Ovary (tissue), 9 donors: ENCODE data around the gene ADK. TPM values are rescaled to one million over a fixed set of nuclear protein-coding genes. Genes with fewer than 3 reads are reported as not detected.

ENCODE experiments used
- DNase-seq, 5 donors: peaks; one replicate each; pipeline ENCODE4 v3.0.0-alpha.2; 2019 to 2020
- H3K27ac ChIP-seq, 2 donors: fragments of 200-600 bp; one replicate each; pipeline versions ENCODE4 v1.5.1 to v1.8.0; 2019 to 2022
- H3K27me3 ChIP-seq: fragments of 200-600 bp; one replicate; pipeline ENCODE4 v1.8.0; 2022
- H3K36me3 ChIP-seq: fragments of 200-600 bp; sonication (generic); one replicate; pipeline ENCODE4 v1.5.1; 2019
- H3K4me1 ChIP-seq: one replicate; pipeline ENCODE4 v1.8.1; 2013; ENCODE audit warnings: mild to moderate bottlenecking, moderate library complexity; ENCODE audit not compliant: insufficient read depth
- H3K4me3 ChIP-seq: fragments of 200-600 bp; sonication (generic); one replicate; pipeline ENCODE4 v1.5.1; 2017
- H3K9me3 ChIP-seq, 2 donors: fragments of 200-600 bp in 1 of 2; sonication (generic) in 1 of 2; one replicate each; pipeline versions ENCODE4 v1.5.1 to v1.8.1; 2013 to 2019; ENCODE audit warnings: mild to moderate bottlenecking in 1 of 2, moderate library complexity in 1 of 2
- EP300 ChIP-seq: sonication (generic); formaldehyde crosslinking; IDR thresholded peaks from one replicate; pipeline ENCODE4 v1.6.1; 2017; ENCODE audit warnings: antibody characterized with exemption
- POLR2A ChIP-seq: fragments of 450-650 bp; IDR thresholded peaks from one replicate; pipeline ENCODE4 v1.6.1; 2017; ENCODE audit warnings: antibody characterized with exemption, mild to moderate bottlenecking, moderate library complexity
- WGBS, 3 donors: extraction: QIAGEN DNeasy Blood & Tissue Kit in 1 of 3; methylation state at CpG; one replicate each; pipeline versions ENCODE4 v1.1.5 to v1.1.7; 2013 to 2017; 5-methylcytosine and 5-hydroxymethylcytosine counted together
- intact Hi-C, 4 donors: fragments of 100-400 bp; cut with DNase I; formaldehyde crosslinking; loops; one replicate each; pipeline versions ENCODE4 v1.11.0 to v1.15.1; 2022 to 2023
- polyA plus RNA-seq, 2 donors: library from polyadenylated mRNA; stranded (reverse); fragments of 200-250 nt in 1 of 2; fragments of 350-450 nt in 1 of 2; fragmentation: Illumina TruSeq in 1 of 2; extraction: RNeasy Lipid Tissue Mini Kit (QIAGEN cat#74804) in 1 of 2; gene quantifications; one replicate each; pipeline ENCODE4 v1.2.3, GENCODE V29; 2013 to 2014
- total RNA-seq, 7 donors: library from RNA; depleted of rRNA in 2 of 7; stranded (reverse); fragments of >200 nt in 2 of 7; fragmentation: NEBNext Ultra II Directional in 3 of 7; extraction: Animal tissue kit (Norgen Biotek cat#: 25700) in 3 of 7; gene quantifications; one replicate each; pipeline versions ENCODE4 v1.1.0 to v1.2.4, GENCODE V29; 2016 to 2023
- TF ChIP-seq, protein P1 (sequence below), 3 donors: fragments of 450-650 bp in 2 of 3; fragments of 200-600 bp in 1 of 3; IDR thresholded peaks; one replicate each; pipeline versions ENCODE4 v1.5.1 to v1.8.0; 2016 to 2022; ENCODE audit warnings: antibody characterized with exemption in 3 of 3, mild to moderate bottlenecking in 1 of 3
- donor health status: DM: no; HTN: no; CAD: no; lungs with moderate emphysema.
- donor health status: DM: no; HTN: no; CAD: no.
- donor health status: Bipolar disorder and iron deficiency.
- donor health status: DM: yes; HTN: yes; CAD: no.
- donor health status: DM: no; HTN: no; CAD: no.
- donor health status: DM: yes; HTN: yes; CAD: no.

ADK gene
- total and polyA plus RNA-seq, 9 donors, result 9.4 to 20.4 (median 12.2) TPM

DNA sequence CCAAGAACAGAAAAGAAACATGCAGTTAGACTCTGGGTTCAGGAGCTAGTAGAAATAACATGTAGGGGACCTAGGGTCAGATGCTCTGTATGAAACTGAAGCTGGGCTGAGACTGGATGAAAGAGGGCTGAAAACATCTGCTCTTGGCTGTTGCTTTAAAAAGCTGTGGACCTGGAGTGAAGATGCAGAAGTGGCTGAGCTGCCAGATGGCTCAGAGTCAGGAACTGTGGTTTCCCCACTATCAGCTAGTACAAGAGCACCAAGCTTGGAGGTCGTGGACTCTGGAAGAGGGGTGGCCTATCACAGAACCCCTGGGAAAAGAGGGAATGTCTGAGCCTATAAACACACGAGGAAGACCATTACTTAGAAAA, 5.9 kb downstream of the ADK start:
- peak; percentile 46 to 74 (median 48) for DNase-seq
- intact Hi-C loops, result no loop called here
- H3K4me3 ChIP-seq, result no peak overlapping the region
- no peak for TF ChIP-seq EP300
- TF ChIP-seq, protein P1, sequence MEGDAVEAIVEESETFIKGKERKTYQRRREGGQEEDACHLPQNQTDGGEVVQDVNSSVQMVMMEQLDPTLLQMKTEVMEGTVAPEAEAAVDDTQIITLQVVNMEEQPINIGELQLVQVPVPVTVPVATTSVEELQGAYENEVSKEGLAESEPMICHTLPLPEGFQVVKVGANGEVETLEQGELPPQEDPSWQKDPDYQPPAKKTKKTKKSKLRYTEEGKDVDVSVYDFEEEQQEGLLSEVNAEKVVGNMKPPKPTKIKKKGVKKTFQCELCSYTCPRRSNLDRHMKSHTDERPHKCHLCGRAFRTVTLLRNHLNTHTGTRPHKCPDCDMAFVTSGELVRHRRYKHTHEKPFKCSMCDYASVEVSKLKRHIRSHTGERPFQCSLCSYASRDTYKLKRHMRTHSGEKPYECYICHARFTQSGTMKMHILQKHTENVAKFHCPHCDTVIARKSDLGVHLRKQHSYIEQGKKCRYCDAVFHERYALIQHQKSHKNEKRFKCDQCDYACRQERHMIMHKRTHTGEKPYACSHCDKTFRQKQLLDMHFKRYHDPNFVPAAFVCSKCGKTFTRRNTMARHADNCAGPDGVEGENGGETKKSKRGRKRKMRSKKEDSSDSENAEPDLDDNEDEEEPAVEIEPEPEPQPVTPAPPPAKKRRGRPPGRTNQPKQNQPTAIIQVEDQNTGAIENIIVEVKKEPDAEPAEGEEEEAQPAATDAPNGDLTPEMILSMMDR (IDR thresholded peaks at IDR 0.05), result no peak
- TF ChIP-seq POLR2A, result no peak
- no peaks in the 10 kb centered on the region for H3K4me1 ChIP-seq
- no peaks in the 10 kb centered on the region for H3K36me3 ChIP-seq
- WGBS, 3 donors, result 8 to 17% (median 10%) methylated on average over 2 of the region's 2 CpGs
- H3K27ac ChIP-seq, result no peak overlapping the region
- H3K27me3 ChIP-seq, result no peaks in the 10 kb centered on the region
- no peaks in the 10 kb centered on the region for H3K9me3 ChIP-seq

DNA sequence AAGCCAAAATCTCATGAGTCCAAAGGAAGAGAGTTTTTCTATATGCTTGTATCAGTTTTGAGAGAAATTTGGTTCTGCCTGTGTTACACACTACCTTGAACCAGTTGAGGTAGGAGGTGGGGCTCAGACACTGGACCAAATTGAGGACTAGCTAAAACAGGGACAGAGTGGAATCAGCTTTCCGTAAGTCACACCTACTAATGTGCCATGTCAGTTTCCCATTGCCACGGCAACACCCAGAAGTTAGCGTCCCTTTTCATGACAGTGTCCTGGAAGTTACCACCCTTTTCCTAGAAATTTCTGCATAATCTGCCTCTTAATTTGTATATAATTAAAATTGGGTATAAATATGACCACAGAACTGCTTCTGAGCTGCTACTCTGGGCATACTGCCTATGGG, 9.0 kb downstream of the ADK start:
- no peak for DNase-seq
- no peak for TF ChIP-seq POLR2A
- TF ChIP-seq, protein P1 (IDR thresholded peaks at IDR 0.05), result no peak
- no peak for TF ChIP-seq EP300
- no peaks in the 10 kb centered on the region for H3K4me1 ChIP-seq
- no peaks in the 10 kb centered on the region for H3K36me3 ChIP-seq
- H3K27me3 ChIP-seq, result no peaks in the 10 kb centered on the region
- intact Hi-C loops, result no loop called here
- 96 to 98% (median 98%) methylated on average over 3 of the region's 3 CpGs for WGBS, 3 donors
- no peaks in the 10 kb centered on the region for H3K9me3 ChIP-seq
- no peak overlapping the region for H3K4me3 ChIP-seq
- H3K27ac ChIP-seq, result no peak overlapping the region

DNA sequence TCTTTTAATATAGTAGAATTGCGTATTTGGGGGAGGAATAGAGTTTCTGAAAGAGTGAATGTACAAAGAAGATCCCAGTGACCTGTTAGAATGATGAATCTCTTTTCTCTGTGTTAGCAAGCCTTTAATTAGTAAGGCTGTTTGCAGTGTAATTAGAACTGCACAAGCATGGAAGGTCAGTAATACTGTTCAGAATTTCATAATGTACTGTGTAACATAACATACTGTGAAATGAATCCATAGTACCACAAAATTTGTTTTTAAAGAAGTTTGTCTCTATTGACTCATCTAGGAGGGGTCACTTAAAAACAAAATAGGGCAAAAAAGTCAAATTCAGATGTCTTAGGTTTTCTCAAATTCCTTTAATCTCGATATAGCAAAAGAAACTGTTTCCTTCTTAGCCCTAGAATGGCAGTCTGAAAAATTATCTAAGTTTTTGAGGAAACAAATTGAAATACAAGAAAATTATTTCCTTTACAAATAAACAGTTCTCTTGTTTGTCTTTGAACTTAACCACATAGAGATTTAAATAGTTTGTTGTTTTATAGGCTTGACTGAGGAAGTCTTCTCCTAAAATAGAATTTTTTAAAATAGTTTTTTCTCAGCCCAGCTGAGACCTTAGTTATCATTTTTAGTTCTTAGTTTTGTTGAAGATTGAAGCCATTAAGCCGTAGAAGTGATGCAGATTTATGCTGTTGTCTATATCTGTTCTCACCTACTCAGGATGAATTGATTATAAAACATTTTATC, 12.5 kb downstream of the ADK start:
- DNase-seq, result no peak
- Histone ChIP-seq H3K4me1 (no peaks in the 10 kb centered on the region), H3K27me3 (no peaks in the 10 kb centered on the region), H3K9me3 (no peaks in the 10 kb centered on the region), H3K4me3 (no peak overlapping the region), H3K36me3 (no peaks in the 10 kb centered on the region), H3K27ac (no peak overlapping the region)
- intact Hi-C loops, result no loop called here
- TF ChIP-seq EP300 (no peak), POLR2A (no peak)
- TF ChIP-seq, protein P1 (IDR thresholded peaks at IDR 0.05), result no peak
- WGBS, 3 donors, result 28 to 50% (median 38%) methylated on average over 3 of the region's 3 CpGs

DNA sequence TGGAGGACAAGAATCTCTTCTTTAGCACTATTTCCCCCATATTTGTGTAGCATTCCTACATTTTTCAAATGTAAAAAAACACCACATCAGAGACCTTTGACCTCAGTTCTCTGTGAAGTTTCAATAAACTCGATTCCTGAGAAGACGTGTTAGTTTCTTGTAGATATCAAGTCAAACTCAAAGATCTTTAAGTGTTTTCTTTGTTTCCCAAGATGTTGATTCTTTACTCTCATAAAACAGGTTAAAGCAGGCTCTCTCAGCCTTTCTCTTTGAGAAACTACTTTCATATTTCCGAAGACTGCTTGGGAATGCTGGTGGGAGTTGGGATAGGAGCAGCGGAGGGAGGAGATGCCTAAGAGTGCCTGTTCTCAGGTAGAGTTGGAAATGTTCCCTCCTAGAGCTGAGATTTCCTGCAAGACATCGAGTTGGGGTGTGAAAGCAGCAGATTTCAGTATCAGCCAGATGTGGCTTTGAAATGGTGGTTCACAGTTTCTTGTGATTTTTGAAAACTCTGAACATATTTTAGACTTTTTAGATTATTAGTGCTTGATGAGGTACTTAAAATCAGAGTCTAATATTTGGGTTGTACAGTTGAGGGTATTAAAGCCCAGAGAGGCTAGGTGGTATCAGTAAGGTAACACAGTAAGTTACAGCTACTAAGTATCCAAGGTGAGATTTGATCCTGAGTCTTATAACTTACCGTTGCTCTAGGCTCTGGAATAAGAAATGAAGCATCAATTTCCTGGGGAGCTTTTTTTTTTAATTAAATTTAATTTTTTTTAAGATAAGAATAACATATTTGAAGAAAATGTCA, 13.9 kb downstream of the ADK start:
- TF ChIP-seq EP300, result no peak
- TF ChIP-seq POLR2A, result no peak
- TF ChIP-seq, protein P1 (IDR thresholded peaks at IDR 0.05), result no peak
- intact Hi-C loops, result no loop called here
- Histone ChIP-seq H3K27ac (no peak overlapping the region), H3K27me3 (no peaks in the 10 kb centered on the region), H3K9me3 (no peaks in the 10 kb centered on the region), H3K36me3 (no peaks in the 10 kb centered on the region), H3K4me1 (no peaks in the 10 kb centered on the region), H3K4me3 (no peak overlapping the region)
- no peak for DNase-seq
- 45 to 63% (median 60%) methylated on average over 6 of the region's 6 CpGs for WGBS, 3 donors
